ENCODE data around the gene CACNA1A.
"Not testable (repeated sequence)": the region's sequence is repeated elsewhere in the genome, so short reads cannot be mapped to it uniquely, and the experiment has no call there.

Gene CACNA1A

DNA sequence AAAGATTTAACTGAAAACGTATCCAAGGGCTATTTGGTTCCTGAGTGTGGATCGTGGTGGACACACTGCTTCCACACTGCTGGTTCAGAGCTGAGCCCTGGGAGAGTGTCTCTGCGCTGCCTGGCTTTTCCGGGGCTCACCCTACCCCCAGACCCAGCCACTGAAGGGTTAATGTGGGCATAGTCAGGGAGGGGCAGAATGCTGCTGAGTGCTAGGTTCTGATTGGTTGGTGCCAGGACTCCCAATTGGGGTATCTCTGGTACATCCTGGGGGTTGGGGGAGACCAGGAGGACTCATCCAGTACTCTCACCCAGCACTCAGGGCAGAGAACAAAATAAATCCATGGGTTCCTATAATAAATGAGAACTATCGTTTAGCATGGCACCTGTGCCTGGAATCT lies 142.3 kb downstream of the CACNA1A start (continued):
- TF ChIP-seq ATF2 (tag by site-specific recombination; IDR thresholded peaks at IDR 0.05; ENCODE audit: low read depth) = no peak
- TF ChIP-seq, protein P1, sequence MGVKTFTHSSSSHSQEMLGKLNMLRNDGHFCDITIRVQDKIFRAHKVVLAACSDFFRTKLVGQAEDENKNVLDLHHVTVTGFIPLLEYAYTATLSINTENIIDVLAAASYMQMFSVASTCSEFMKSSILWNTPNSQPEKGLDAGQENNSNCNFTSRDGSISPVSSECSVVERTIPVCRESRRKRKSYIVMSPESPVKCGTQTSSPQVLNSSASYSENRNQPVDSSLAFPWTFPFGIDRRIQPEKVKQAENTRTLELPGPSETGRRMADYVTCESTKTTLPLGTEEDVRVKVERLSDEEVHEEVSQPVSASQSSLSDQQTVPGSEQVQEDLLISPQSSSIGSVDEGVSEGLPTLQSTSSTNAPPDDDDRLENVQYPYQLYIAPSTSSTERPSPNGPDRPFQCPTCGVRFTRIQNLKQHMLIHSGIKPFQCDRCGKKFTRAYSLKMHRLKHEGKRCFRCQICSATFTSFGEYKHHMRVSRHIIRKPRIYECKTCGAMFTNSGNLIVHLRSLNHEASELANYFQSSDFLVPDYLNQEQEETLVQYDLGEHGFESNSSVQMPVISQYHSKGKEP (tag by site-specific recombination; IDR thresholded peaks at IDR 0.05) = no peak
- TF ChIP-seq ZNF350 (tag by site-specific recombination; IDR thresholded peaks at IDR 0.05) = no peak
- TF ChIP-seq ZNF184 (tag by site-specific recombination; IDR thresholded peaks at IDR 0.05) = no peak
- no peak for TF ChIP-seq ZNF510 (tag by site-specific recombination; IDR thresholded peaks at IDR 0.05; ENCODE audit: insufficient replicate concordance)
- TF ChIP-seq ZBTB6 (tag by site-specific recombination; IDR thresholded peaks at IDR 0.05) = no peak
- no peak for TF ChIP-seq YY2 (tag by site-specific recombination; IDR thresholded peaks at IDR 0.05)

DNA sequence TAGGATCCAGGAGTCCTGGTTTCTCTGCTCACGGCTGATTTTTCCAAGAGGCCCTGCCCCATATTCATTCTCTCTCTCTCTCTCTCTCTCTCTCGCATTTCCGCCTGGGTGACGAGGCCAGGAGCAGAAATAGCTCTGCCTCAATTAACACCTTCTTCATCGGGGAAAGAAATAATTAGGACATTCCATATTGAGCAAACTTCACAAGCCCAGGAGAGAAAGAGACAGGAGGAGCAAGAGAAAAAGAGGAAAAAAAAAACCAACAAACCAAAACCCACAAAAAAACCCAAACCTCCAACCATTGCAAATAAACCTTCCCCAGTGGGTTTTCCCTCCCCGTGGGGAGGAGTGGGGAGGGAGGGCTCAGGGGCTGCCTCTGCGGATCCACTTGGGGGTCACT lies 143.0 kb downstream of the CACNA1A start:
- Histone ChIP-seq H3K4me3 (ENCODE audit: low read depth, low read length) (no peak overlapping the region), H3K4me1 (ENCODE audit: control insufficient read depth, insufficient read depth, low read length) (no peaks in the 10 kb centered on the region), H3K9me3 (ENCODE audit: control insufficient read depth, insufficient read depth, low read depth, low read length) (no peaks in the 10 kb centered on the region), H3K36me3 (ENCODE audit: control insufficient read depth in 2 of 2, insufficient read depth in 1 of 2, low read length in 2 of 2) (no peaks in the 10 kb centered on the region), H3K27ac (ENCODE audit: extremely low read depth, low read depth, low read length) (no peak overlapping the region)
- CTCF ChIA-PET = interaction anchor here (0.5 to 1.1 kb wide), 2 partner anchors 85 to 358 kb away, joined by 3 to 4 read pairs; no protein-coding TSS in a partner anchor
- POLR2A ChIA-PET = interaction anchor here (0.6 kb wide), 1 partner anchor 157 kb away, joined by 4 read pairs; no protein-coding TSS in a partner anchor
- TF ChIP-seq ZNF10 (tag by site-specific recombination; IDR thresholded peaks at IDR 0.05) (no peak), ZNF654 (tag by site-specific recombination; IDR thresholded peaks at IDR 0.05; ENCODE audit: low read depth) (no peak), WT1 (tag by site-specific recombination; IDR thresholded peaks at IDR 0.05) (no peak)

DNA sequence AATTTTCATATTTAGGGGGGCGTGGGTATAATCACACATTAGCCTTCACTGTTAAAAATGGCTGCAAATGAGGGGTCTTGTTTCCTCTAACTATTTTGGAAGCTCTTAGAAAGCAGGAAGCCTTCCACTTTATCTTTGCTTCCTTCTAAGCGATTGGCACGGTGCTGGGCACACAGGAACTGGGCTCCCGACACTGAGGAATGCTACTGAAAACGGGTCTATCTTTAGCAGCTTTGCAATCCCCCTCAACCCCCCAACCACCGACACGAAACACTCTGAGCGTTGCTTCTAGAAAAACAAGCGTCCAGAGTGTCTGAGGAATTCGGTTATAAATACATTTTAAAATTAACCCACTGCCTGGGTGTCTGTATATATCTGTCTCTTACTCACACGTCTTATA lies 143.6 kb downstream of the CACNA1A start:
- Histone ChIP-seq H3K27ac (ENCODE audit: extremely low read depth, low read depth, low read length) (no peak overlapping the region), H3K9me3 (ENCODE audit: control insufficient read depth, insufficient read depth, low read depth, low read length) (no peaks in the 10 kb centered on the region), H3K4me1 (ENCODE audit: control insufficient read depth, insufficient read depth, low read length) (no peaks in the 10 kb centered on the region), H3K36me3 (ENCODE audit: control insufficient read depth in 2 of 2, insufficient read depth in 1 of 2, low read length in 2 of 2) (no peaks in the 10 kb centered on the region), H3K4me3 (ENCODE audit: low read depth, low read length) (no peak overlapping the region)
- TF ChIP-seq ZNF837 (tag by site-specific recombination; IDR thresholded peaks at IDR 0.05) = no peak
- TF ChIP-seq GFI1B (tag by site-specific recombination; IDR thresholded peaks at IDR 0.05) = no peak
- TF ChIP-seq, protein P2, sequence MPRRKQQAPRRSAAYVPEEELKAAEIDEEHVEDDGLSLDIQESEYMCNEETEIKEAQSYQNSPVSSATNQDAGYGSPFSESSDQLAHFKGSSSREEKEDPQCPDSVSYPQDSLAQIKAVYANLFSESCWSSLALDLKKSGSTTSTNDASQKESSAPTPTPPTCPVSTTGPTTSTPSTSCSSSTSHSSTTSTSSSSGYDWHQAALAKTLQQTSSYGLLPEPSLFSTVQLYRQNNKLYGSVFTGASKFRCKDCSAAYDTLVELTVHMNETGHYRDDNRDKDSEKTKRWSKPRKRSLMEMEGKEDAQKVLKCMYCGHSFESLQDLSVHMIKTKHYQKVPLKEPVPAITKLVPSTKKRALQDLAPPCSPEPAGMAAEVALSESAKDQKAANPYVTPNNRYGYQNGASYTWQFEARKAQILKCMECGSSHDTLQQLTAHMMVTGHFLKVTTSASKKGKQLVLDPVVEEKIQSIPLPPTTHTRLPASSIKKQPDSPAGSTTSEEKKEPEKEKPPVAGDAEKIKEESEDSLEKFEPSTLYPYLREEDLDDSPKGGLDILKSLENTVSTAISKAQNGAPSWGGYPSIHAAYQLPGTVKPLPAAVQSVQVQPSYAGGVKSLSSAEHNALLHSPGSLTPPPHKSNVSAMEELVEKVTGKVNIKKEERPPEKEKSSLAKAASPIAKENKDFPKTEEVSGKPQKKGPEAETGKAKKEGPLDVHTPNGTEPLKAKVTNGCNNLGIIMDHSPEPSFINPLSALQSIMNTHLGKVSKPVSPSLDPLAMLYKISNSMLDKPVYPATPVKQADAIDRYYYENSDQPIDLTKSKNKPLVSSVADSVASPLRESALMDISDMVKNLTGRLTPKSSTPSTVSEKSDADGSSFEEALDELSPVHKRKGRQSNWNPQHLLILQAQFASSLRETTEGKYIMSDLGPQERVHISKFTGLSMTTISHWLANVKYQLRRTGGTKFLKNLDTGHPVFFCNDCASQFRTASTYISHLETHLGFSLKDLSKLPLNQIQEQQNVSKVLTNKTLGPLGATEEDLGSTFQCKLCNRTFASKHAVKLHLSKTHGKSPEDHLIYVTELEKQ (tag by site-specific recombination; IDR thresholded peaks at IDR 0.05; ENCODE audit: borderline replicate concordance) = no peak
- TF ChIP-seq ZNF624 (tag by site-specific recombination; IDR thresholded peaks at IDR 0.05) = no peak
- TF ChIP-seq YY1 (tag by site-specific recombination; IDR thresholded peaks at IDR 0.05) = no peak
- TF ChIP-seq HOXA7 (CRISPR knock-in tag; IDR thresholded peaks at IDR 0.05; ENCODE audit: borderline replicate concordance) = no peak
- TF ChIP-seq ZSCAN23 (tag by site-specific recombination; IDR thresholded peaks at IDR 0.05) = no peak
- TF ChIP-seq ZNF76 (tag by site-specific recombination; IDR thresholded peaks at IDR 0.05; ENCODE audit: borderline replicate concordance, low read depth) = no peak
- ChIA-PET CTCF (interaction anchor here (0.6 to 1.1 kb wide), 2 partner anchors 29 to 359 kb away, joined by 3 read pairs; no protein-coding TSS in a partner anchor), POLR2A (no interaction called here)

GRCh38 chr19:13361726-13362125 lies 144.6 kb downstream of the CACNA1A start:
- H3K36me3 ChIP-seq (ENCODE audit: control insufficient read depth in 2 of 2, insufficient read depth in 1 of 2, low read length in 2 of 2); H3K4me1 ChIP-seq (ENCODE audit: control insufficient read depth, insufficient read depth, low read length); H3K27ac ChIP-seq (ENCODE audit: extremely low read depth, low read depth, low read length); H3K9me3 ChIP-seq (ENCODE audit: control insufficient read depth, insufficient read depth, low read depth, low read length); H3K4me3 ChIP-seq (ENCODE audit: low read depth, low read length); POLR2A ChIA-PET: not testable (repeated sequence)
- CTCF ChIA-PET = interaction anchor here (1.2 kb wide), 1 partner anchor 228 kb away, joined by 3 read pairs; no protein-coding TSS in a partner anchor

Data from HEK293 (cell line).